Mucosa of descending colon (tissue), 3 donors: ENCODE data around the gene FUT8. TPM values are rescaled to one million over a fixed set of nuclear protein-coding genes. Genes with fewer than 3 reads are reported as not detected.

Experiments used
- ATAC-seq: fragments of 200-7000 bp; cut with Tn5 transposase; one replicate; pipeline ENCODE4 v1.9.1; 2020; ENCODE audit warnings: mild to moderate bottlenecking, moderate library complexity
- DNase-seq, 3 donors: peaks; one replicate each; pipeline ENCODE4 v3.0.0-alpha.2; 2020
- H3K36me3 ChIP-seq: fragments of 200-600 bp; one replicate; pipeline ENCODE4 v1.8.0; 2021; ENCODE audit warnings: low read depth, mild to moderate bottlenecking
- H3K4me1 ChIP-seq: fragments of 200-600 bp; one replicate; pipeline ENCODE4 v1.8.0; 2021; ENCODE audit warnings: low read depth, mild to moderate bottlenecking
- H3K4me3 ChIP-seq: fragments of 200-600 bp; one replicate; pipeline ENCODE4 v1.8.0; 2021; ENCODE audit warnings: mild to moderate bottlenecking
- H3K9me3 ChIP-seq: fragments of 200-600 bp; one replicate; pipeline ENCODE4 v1.8.0; 2021; ENCODE audit warnings: mild to moderate bottlenecking
- CTCF ChIP-seq: fragments of 200-600 bp; IDR thresholded peaks from one replicate; pipeline ENCODE4 v1.8.0; 2022; ENCODE audit warnings: antibody characterized with exemption, mild to moderate bottlenecking
- intact Hi-C, 2 donors: fragments of 100-400 bp; cut with DNase I in 1 of 2; cut with micrococcal nuclease in 1 of 2; formaldehyde crosslinking; loops; one replicate each; pipeline versions ENCODE4 v1.11.0 to v1.11.1; 2022; cut with DNase I, micrococcal nuclease
- total RNA-seq, 3 donors: library from RNA; stranded (reverse); fragmentation: NEBNext Ultra II Directional in 2 of 3; extraction: Animal tissue kit (Norgen Biotek cat#: 25700) in 2 of 3; gene quantifications; one replicate each; pipeline versions ENCODE4 v1.2.1 to v1.2.4, GENCODE V29; 2021 to 2023
- donor health status: DM: no; HTN: no; CAD: no; lungs with moderate emphysema.
- donor health status: DM: no; HTN: no; CAD: no.
- donor health status: DM: no; HTN: yes; CAD: no.

The FUT8 gene
- total RNA-seq, 3 donors from 2014 or later, result 24.7 to 38.1 (median 32.2) TPM

- DNase-seq (peak; percentile 92 to 95 (median 92)), ATAC-seq (peak; percentile 81)
- TF ChIP-seq CTCF, result no peak
- peaks cover 4% of the 10 kb centered on the region for H3K4me1 ChIP-seq
- H3K36me3 ChIP-seq, result no peaks in the 10 kb centered on the region
- H3K4me3 ChIP-seq, result peak overlapping the region; percentile 45
- intact Hi-C loops, result loop anchor here (10.0 kb wide), 2 partner anchors 187 to 413 kb away; no protein-coding TSS in a partner anchor
- H3K9me3 ChIP-seq, result no peaks in the 10 kb centered on the region
Measured at GRCh38 chr14:65411656-65412031, 886 bp upstream of the FUT8 start.

- intact Hi-C loops, result loop anchor here (10.0 kb wide), 2 partner anchors 188 to 412 kb away; no protein-coding TSS in a partner anchor
- DNase-seq, result peak in 2 of 3 donors; percentile 77 to 83
- peak; percentile 69 for ATAC-seq
- no peak for TF ChIP-seq CTCF
- no peaks in the 10 kb centered on the region for H3K36me3 ChIP-seq
- H3K4me1 ChIP-seq, result peaks cover 4% of the 10 kb centered on the region
- H3K4me3 ChIP-seq, result peak overlapping the region; percentile 45
- H3K9me3 ChIP-seq, result no peaks in the 10 kb centered on the region
Measured at GRCh38 chr14:65412856-65413738, 567 bp downstream of the FUT8 start.

- ATAC-seq (no peak), DNase-seq (no peak)
- TF ChIP-seq CTCF, result no peak
- peaks cover 4% of the 10 kb centered on the region for H3K4me1 ChIP-seq
- no peaks in the 10 kb centered on the region for H3K36me3 ChIP-seq
- intact Hi-C loops, result loop anchor here (10.0 kb wide), 2 partner anchors 189 to 411 kb away; no protein-coding TSS in a partner anchor
- H3K9me3 ChIP-seq, result no peaks in the 10 kb centered on the region
- H3K4me3 ChIP-seq, result no peak overlapping the region
Measured at GRCh38 chr14:65413739-65414045, 1.2 kb downstream of the FUT8 start.

- intact Hi-C loops, result loop anchor here (5.0 to 10.0 kb wide), 3 partner anchors 190 to 410 kb away; no protein-coding TSS in a partner anchor
- no peak for TF ChIP-seq CTCF
- Histone ChIP-seq H3K4me3 (no peak overlapping the region), H3K4me1 (peaks cover 4% of the 10 kb centered on the region), H3K36me3 (no peaks in the 10 kb centered on the region), H3K9me3 (no peaks in the 10 kb centered on the region)
- ATAC-seq (no peak), DNase-seq (peak in 1 of 3 donors; percentile 36)
Measured at GRCh38 chr14:65414961-65415589, 2.5 kb downstream of the FUT8 start.

- no peaks in the 10 kb centered on the region for H3K9me3 ChIP-seq
- no peak for TF ChIP-seq CTCF
- no peak overlapping the region for H3K4me3 ChIP-seq
- DNase-seq (no peak), ATAC-seq (no peak)
- peaks cover 4% of the 10 kb centered on the region for H3K4me1 ChIP-seq
- intact Hi-C loops, result loop anchor here (5.0 to 10.0 kb wide), 3 partner anchors 191 to 409 kb away; no protein-coding TSS in a partner anchor
- H3K36me3 ChIP-seq, result no peaks in the 10 kb centered on the region
Measured at GRCh38 chr14:65415613-65416012, 3.1 kb downstream of the FUT8 start.
